Activated naive CD8-positive, alpha-beta T cell treated with anti-CD3 and anti-CD28 coated beads for 36 hours (primary cell): ENCODE data around the gene PORCN. TPM values are rescaled to one million over a fixed set of nuclear protein-coding genes. Genes with fewer than 3 reads are reported as not detected.

Source experiments
- total RNA-seq, 2 experiments: library from RNA; stranded (reverse); gene quantifications; one replicate each; pipeline ENCODE4 v1.2.3, GENCODE V29; 2021

Gene PORCN
- total RNA-seq, 2 experiments from 2014 or later, result 11.0 to 11.9 TPM

Other genes with a start within 250 kb of the PORCN start
- not detected for gene SSX3, start 152.3 kb upstream of the PORCN start, total RNA-seq
- gene SSX4, start 125.5 kb upstream of the PORCN start, total RNA-seq, result not detected
- not detected for gene SSX4B, start 97.0 kb upstream of the PORCN start, total RNA-seq
- 100 to 1,000 TPM; 146 to 156 TPM for gene SLC38A5, start 38.7 kb upstream of the PORCN start, total RNA-seq
- 10 to 100 TPM; 98.7 to 98.8 TPM for gene FTSJ1, start 32.8 kb upstream of the PORCN start, total RNA-seq
- gene EBP, start 12.8 kb downstream of the PORCN start, total RNA-seq, result 100 to 1,000 TPM; 165 to 169 TPM
- gene TBC1D25, start 30.7 kb downstream of the PORCN start, total RNA-seq, result 10 to 100 TPM; 12.1 to 12.9 TPM
- gene RBM3, start 65.5 kb downstream of the PORCN start, total RNA-seq, result 100 to 1,000 TPM; 255 to 258 TPM
- gene WDR13, start 88.5 kb downstream of the PORCN start, total RNA-seq, result 10 to 100 TPM; 32.6 to 40.6 TPM
- gene WAS, start 174.8 kb downstream of the PORCN start, total RNA-seq, result 10 to 100 TPM; 87.8 to 89.8 TPM
- 10 to 100 TPM; 31.9 to 32.8 TPM for gene SUV39H1, start 187.7 kb downstream of the PORCN start, total RNA-seq